Cerebellar nuclear complex (tissue), 1 donor: ENCODE measurements around the gene DDX10.
"Not testable (repeated sequence)": the region's sequence is repeated elsewhere in the genome, so short reads cannot be mapped to it uniquely, and the experiment has no call there.

Source experiments
- DNase-seq, 2 experiments: peaks; one replicate each; lab custom pipeline; 2025; lab: John Stamatoyannopoulos, UW

Gene DDX10

GRCh38 chr11:108664730-108665525 is at the start of gene DDX10:
DDX10 (plus strand) TSS chr11:108665069; CDS start chr11:108665154, 85 bp downstream.
- DNase-seq = peak; percentile 93 to 96

DNA sequence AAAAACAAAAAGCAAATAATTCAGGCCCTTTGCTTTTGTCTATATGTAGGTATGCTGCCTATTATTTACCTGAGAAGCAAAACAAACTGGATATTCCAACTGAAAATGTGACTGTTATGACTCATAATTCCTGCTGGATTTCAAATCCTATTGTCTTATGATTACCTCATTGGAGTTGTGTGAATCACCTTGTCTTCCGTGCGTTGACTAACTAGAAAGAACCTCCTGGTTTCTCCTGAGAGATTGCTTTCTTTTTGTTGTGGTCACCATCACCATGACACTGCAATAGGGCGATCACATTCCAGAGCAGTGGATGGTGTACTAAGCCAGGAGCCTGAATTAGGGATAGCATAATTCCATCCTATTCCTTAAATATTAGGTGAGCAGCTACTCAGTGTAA is 48.3 kb upstream of the DDX10 start:
- DNase-seq = no peak

DNA sequence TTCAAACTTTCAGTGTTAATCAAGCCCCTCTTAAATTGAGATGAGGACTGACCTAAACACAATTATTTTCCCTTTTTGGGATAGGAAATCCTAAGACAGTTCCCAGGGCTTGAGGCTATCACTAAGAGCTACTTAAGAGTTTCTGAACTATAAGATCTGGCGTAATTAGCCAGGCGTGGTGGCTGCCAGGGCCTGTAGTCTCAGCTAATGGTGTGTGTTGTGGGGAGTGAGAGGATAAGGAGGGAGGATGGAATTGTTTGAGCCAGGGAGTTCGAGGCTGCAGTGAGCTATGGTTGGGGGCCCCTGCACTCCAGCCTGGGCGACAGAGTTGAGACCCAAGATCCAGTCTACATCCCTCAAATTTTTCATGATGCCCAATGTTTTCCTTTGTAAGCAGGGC is 47.8 kb upstream of the DDX10 start:
- no peak for DNase-seq

- no peak for DNase-seq
These were observed 46.3 kb upstream of the DDX10 start for GRCh38 chr11:108618529-108618928.

GRCh38 chr11:108620958-108621772 is 43.7 kb upstream of the DDX10 start:
- DNase-seq = no peak

GRCh38 chr11:108622341-108622740 is 42.5 kb upstream of the DDX10 start:
- DNase-seq = no peak

- DNase-seq = no peak
These were observed 40.5 kb upstream of the DDX10 start for GRCh38 chr11:108624196-108624925.

DNA sequence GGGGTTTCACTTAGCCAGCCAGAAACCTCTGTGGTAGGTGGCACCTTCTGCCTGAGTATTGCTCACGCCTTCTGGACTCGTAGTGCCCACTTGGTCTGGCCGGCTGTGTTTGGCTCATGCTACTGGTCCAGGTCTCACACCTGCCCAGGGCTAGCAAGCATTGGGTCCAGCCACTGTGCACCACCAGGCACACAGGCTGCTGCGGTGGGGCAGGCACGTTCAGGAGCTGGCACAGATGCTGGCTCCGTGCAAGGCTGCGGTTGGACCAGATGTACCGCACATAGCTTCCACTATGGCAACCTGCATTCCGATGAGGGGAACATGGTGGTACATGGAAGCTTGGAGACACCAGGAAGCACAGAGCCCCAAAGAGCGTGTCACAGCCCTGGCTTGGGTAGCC is 36.5 kb upstream of the DDX10 start:
- DNase-seq = no peak

- DNase-seq = no peak
These were observed 36.1 kb upstream of the DDX10 start for GRCh38 chr11:108628812-108629211.

- no peak for DNase-seq
These were observed 35.6 kb upstream of the DDX10 start for GRCh38 chr11:108629274-108629673.

DNA sequence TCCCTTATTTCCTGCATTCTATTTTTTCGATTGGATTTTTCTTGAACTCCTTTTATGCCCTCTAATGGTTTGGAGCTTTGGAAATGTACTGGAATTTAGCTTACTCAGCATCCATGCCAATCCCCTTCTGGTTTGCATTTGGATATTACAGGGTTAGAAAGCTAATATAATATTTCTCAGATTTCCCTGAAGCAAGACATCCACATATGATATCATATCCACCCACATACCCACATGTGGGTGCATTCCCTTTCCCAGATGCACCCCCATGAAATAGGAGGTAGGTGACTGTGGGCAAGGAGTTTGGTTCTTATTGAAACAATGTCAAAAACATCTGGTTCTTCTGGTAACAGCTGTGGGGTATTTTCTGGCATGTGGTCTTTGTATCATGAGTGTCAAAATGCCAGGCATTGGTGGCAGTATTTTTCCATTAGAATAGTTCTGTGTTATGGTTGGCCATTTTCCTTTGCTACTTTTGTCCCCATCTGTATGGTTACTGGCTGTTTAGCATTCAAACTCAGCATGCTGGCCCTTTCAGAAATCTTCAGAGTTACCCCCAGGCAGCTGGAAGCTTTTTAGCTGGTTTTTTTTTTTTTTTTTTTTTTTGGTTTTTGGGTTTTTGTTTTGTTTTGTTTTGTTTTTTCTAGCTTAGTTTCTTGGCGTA is 32.7 kb upstream of the DDX10 start:
- no peak for DNase-seq

DNA sequence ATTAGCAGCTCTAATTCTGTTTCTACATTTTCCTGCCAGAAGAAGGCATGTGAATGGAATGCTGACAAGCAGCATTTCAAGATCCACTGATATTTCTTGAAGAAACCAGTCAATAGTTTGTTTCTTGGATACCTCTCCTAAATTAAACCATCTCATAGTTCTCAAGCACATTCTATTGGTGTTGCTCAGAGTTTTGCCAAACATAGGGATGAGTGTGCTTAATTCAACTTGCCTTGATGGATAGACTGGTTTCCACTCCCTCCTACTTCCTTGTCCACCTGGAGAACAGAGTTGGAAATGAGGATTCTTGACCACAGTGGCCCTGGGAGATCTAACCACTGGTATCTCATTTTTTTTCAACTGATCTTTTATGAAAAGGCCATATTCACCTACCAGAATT is 29.8 kb upstream of the DDX10 start:
- no peak for DNase-seq

DNA sequence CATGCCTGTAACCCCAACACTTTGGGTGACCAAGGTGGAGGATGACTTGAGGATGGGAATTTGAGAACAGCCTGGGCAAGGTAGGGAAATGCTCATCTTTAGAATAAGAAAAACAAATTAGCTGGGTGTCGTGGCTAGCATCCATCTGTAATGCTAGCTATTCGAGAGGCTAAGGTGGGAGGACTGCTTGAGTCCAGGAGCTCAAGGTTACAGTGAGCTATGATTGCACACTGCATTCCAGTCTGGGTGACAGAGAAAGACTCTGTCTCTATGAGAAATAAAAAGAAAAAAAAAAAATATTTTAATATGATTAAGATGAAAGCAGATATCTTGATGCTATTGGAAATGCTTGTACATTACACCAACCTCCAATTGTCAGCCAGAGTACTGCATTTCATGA is 28.6 kb upstream of the DDX10 start:
- DNase-seq = no peak

DNA sequence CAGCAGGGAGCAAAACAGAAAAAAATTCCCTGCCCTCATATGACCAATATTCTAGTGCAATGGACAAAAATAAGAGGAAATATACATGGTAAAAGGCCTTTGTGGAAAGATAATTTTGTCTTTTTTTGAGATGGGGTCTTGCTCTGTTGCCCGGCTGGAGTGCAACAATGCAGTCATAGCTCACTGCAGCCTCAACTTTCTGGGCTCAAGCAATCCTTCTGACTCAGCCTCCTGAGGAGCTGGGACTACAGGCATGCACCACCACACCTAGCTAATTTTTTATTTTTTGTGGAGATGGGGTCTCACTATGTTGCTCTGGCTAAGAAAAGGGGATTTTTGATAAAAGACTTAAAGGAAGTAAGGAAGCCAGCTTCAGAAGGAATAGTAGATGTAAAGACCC is 25.7 kb upstream of the DDX10 start:
- no peak for DNase-seq

GRCh38 chr11:108641752-108642151 is 23.1 kb upstream of the DDX10 start:
- DNase-seq = not testable (repeated sequence)

GRCh38 chr11:108643974-108644373 is 20.9 kb upstream of the DDX10 start:
- no peak for DNase-seq

DNA sequence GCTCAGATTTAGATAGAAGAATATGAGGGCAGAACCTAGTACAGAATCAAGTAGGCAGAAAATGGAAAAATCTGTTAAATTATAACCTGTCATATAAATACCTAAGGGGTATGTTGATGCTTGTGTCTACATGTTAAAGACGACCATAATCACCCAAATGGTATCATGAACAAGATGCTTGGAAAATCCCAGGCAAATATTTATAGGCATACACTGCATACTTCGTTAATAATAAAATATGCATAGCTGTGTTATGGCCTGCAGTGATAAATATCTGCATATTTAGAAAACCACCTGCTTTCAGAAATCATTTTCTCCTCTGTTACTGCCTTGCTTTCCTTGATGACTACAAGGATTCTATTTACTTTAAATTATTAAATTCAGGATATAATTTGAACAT is 18.9 kb upstream of the DDX10 start:
- DNase-seq = no peak

GRCh38 chr11:108647387-108647700 is 17.5 kb upstream of the DDX10 start:
- DNase-seq = no peak

DNA sequence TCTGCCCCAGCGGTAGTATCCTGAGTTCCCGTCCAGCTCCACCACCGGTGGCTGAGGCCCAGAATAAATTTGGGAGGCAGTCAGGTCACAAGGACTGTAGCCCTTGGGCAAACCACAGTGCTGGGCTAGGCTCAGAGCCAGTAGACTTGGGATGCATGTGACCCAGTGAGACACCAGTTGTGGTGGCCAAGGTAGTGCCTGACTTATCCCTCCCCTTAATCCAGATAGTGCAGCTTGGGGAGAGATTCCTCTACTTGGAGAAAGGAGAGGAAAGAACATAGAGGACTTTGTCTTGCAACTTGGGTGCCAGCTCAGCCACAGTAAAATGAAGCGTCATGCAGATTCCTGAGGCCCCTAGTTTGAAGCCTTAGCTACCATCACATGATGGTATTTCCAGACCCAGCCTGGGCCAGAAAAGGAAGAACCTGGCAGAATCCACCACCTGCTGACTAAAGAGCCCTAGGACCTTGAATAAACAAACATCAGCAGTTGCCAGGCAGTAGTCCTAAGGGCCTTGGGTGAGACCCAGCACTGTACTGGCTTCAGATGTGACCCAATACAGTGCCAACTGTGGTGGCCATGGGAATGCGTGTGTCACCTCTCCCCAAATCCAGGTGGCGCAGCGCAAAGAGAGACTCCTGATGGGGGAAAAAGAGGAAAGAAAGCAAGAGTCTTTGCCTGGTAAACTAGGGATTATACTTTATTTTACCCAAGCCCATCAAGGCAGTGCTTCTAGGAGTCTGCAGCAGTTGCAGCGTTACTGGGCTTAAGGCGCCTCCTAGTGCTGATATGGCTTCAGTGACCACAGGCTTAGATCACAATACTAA is 17.0 kb upstream of the DDX10 start:
- DNase-seq = peak; percentile 9 to 15

- no peak for DNase-seq
These were observed 16.4 kb upstream of the DDX10 start for GRCh38 chr11:108648528-108648885.

DNA sequence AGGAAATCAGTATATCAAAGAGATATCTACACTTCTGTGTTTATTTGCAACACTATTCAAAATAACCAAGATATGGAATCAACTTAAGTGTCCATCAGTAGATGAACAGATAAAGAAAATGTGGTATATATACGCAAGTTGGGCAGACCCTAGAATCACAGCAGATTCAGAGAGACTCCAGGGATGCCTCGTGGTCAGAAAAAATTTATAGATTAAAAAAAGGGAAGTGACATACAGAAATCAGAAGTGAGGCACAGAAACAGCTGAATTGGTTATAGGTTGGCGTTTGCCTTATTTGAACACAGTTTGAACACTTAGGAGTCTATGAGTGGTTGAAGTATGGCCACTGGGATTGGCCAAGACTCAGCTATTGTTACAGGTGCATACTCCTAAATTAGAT is 10.8 kb upstream of the DDX10 start:
- not testable (repeated sequence) for DNase-seq
